ENCODE measurements around the gene ZG16B. TPM values are rescaled to one million over a fixed set of nuclear protein-coding genes. Genes with fewer than 3 reads are reported as not detected.

Gene ZG16B
- total and polyA plus RNA-seq, 2 of the 8 experiments (the other 6 are each of a cell fraction or from before 2014, with no cell fraction given): 0.11 TPM; not detected in 1

GRCh38 chr16:2790631-2791030 is 39.5 kb upstream of the ZG16B start:
- Histone ChIP-seq H3K18ac (ENCODE audit: extremely low read depth, low read length) (no peak overlapping the region), H3K56ac (replicated peaks; ENCODE audit: insufficient read length, low read depth, low read length) (no peak overlapping the region), H3K23me2 (ENCODE audit: low read depth, low read length) (no peaks in the 10 kb centered on the region; the same call in 1 of the 2 replicates), H3K79me1 (ENCODE audit: low read depth, low read length) (no peaks in the 10 kb centered on the region; the same call in 1 of the 2 replicates), H2BK12ac (ENCODE audit: low read depth, low read length) (no peak overlapping the region), H3K4me3 (ENCODE audit: extremely low read depth in 1 of 4, insufficient read depth in 2 of 4, low read depth in 3 of 4, low read length in 4 of 4) (no peak overlapping the region), H3K9me3 (ENCODE audit: insufficient read depth in 2 of 2, low read depth in 1 of 2, low read length in 1 of 2) (no peaks in the 10 kb centered on the region), H2BK120ac (replicated peaks; ENCODE audit: low read depth, low read length) (no peak overlapping the region), H2AFZ (ENCODE audit: low read length) (no peak overlapping the region), H4K5ac (ENCODE audit: insufficient read length, low read depth, low read length) (no peak overlapping the region), H2BK20ac (ENCODE audit: low read length) (no peak overlapping the region), H3K79me2 (ENCODE audit: control insufficient read depth in 1 of 2, insufficient read depth in 2 of 2, low read length in 2 of 2) (no peaks in the 10 kb centered on the region), H2BK5ac (ENCODE audit: low read depth, low read length) (no peak overlapping the region), H3K36me3 (ENCODE audit: control insufficient read depth in 2 of 4, insufficient read depth in 4 of 4, low read length in 3 of 4) (no peaks in the 10 kb centered on the region), H2BK15ac (ENCODE audit: low read length) (no peak overlapping the region), H4K91ac (replicated peaks; ENCODE audit: insufficient read length, low read length) (no peak overlapping the region), H3K4ac (replicated peaks; ENCODE audit: insufficient read length, low read depth, low read length) (no peak overlapping the region), H3K14ac (ENCODE audit: insufficient read length) (no peak overlapping the region), H3K23ac (ENCODE audit: insufficient read length) (no peak overlapping the region), H3K27me3 (replicated peaks in 1 of 4; ENCODE audit: control insufficient read depth in 3 of 4, extremely low read depth in 1 of 4, insufficient read depth in 3 of 4, low read length in 3 of 4) (no peaks in the 10 kb centered on the region; a peak in 1 of 7 replicates), H2AK5ac (ENCODE audit: low read depth, low read length) (no peak overlapping the region), H3K27ac (ENCODE audit: low read depth, low read length) (no peak overlapping the region), H3K9ac (replicated peaks in 1 of 4; ENCODE audit: extremely low read depth in 1 of 4, low read depth in 3 of 4, low read length in 3 of 4) (no peak overlapping the region), H4K8ac (ENCODE audit: extremely low read depth, insufficient read depth, low read length) (no peak overlapping the region), H3K4me2 (ENCODE audit: insufficient read depth in 1 of 2, low read depth in 2 of 2, low read length in 2 of 2) (no peak overlapping the region), H4K20me1 (replicated peaks in 1 of 2; ENCODE audit: control insufficient read depth in 1 of 2, insufficient read depth in 2 of 2, low read length in 2 of 2) (no peaks in the 10 kb centered on the region), H3K4me1 (replicated peaks in 1 of 4; ENCODE audit: control insufficient read depth in 3 of 4, insufficient read depth in 4 of 4, low read length in 3 of 4) (peaks cover 0 to 3% (median 2%) of the 10 kb centered on the region in 4 experiments; a peak in 1 of 7 replicates)
- DNase-seq (ENCODE audit: low read depth in 1 of 2, low spot score in 2 of 2) (no peak), FAIRE-seq (no peak)
- TF ChIP-seq RXRA (IDR thresholded peaks at IDR 0.05; ENCODE audit: insufficient read depth, low read depth, low read length): no peak
- TF ChIP-seq RAD21 (IDR thresholded peaks at IDR 0.05 in 1 of 2, conservative IDR thresholded peaks at IDR 0.05 in 1 of 2; ENCODE audit: low read depth in 2 of 2, low read length in 2 of 2): no peak
- no peak for TF ChIP-seq POLR2AphosphoS5 (IDR thresholded peaks at IDR 0.05; ENCODE audit: low read depth, low read length)
- TF ChIP-seq GABPA (IDR thresholded peaks at IDR 0.05; ENCODE audit: borderline replicate concordance, insufficient read depth, low read length): no peak
- no peak for TF ChIP-seq MAFK (IDR thresholded peaks at IDR 0.05; ENCODE audit: low read depth, low read length)
- no peak for TF ChIP-seq RNF2 (IDR thresholded peaks at IDR 0.05; ENCODE audit: borderline replicate concordance, low read depth, low read length, missing control alignments, poor library complexity, severe bottlenecking)
- TF ChIP-seq HDAC6 (IDR thresholded peaks at IDR 0.05; ENCODE audit: low read depth, low read length): no peak
- TF ChIP-seq FOSL1 (IDR thresholded peaks at IDR 0.05; ENCODE audit: insufficient read depth, low read depth, low read length): no peak
- TF ChIP-seq SIN3A (conservative IDR thresholded peaks at IDR 0.05 in 1 of 2, IDR thresholded peaks at IDR 0.05 in 1 of 2; ENCODE audit: low read depth in 1 of 2, low read length in 2 of 2): no peak
- no peak for TF ChIP-seq TCF12 (IDR thresholded peaks at IDR 0.05; ENCODE audit: low read depth, low read length)
- TF ChIP-seq BRCA1 (IDR thresholded peaks at IDR 0.05; ENCODE audit: low read depth, low read length): no peak
- ChIA-PET POLR2A (ENCODE audit: partially characterized antibody) (interaction anchor here (1.1 to 2.6 kb wide), 6 partner anchors 12 to 270 kb away, joined by 3 to 7 read pairs (median 6); no protein-coding TSS in a partner anchor), CTCF (ENCODE audit: partially characterized antibody) (interaction anchor here (0.9 to 1.6 kb wide), 6 partner anchors 7 to 141 kb away, joined by 3 to 4 read pairs (median 4); no protein-coding TSS in a partner anchor)
- WGBS, 2 experiments (ENCODE audit: extremely low coverage in 1 of 2, insufficient coverage in 1 of 2, insufficient read length in 1 of 2, insufficient replicate concordance in 2 of 2, low coverage in 1 of 2, low lambda C conversion rate in 2 of 2, missing lambda C conversion rate in 1 of 2): 83% methylated on average over 5 of the region's 5 CpGs; no CpG with 5 or more reads in 1 of the 2 experiments

Data from H1 (cell line).